K562 (cell line): ENCODE measurements around the gene BEST1. TPM values are rescaled to one million over a fixed set of nuclear protein-coding genes. Genes with fewer than 3 reads are reported as not detected.

ENCODE experiments used
- DACH1 ChIP-seq: fragments of 450-650 bp; IDR thresholded peaks from 2 replicates; pipeline ENCODE4 v1.6.1; 2018; ENCODE audit not compliant: partially characterized antibody
- EHMT2 ChIP-seq: fragments of 450-650 bp; IDR thresholded peaks from 2 replicates; pipeline ENCODE4 v1.6.1; 2018; ENCODE audit warnings: antibody characterized with exemption
- ELF2 ChIP-seq: fragments of 250-450 bp; sonication (Bioruptor Pico); IDR thresholded peaks from 2 replicates; pipeline ENCODE4 v1.5.0; 2021; ENCODE audit warnings: mild to moderate bottlenecking
- EWSR1 ChIP-seq: fragments of 450-650 bp; IDR thresholded peaks from 2 replicates; pipeline ENCODE4 v1.6.1; 2018; ENCODE audit warnings: borderline replicate concordance, mild to moderate bottlenecking, low read depth, moderate library complexity; ENCODE audit not compliant: partially characterized antibody
- HNRNPK ChIP-seq: fragments of 200-400 bp; formaldehyde crosslinking; IDR thresholded peaks from one replicate; pipeline ENCODE4 v1.6.1; 2018; ENCODE audit warnings: mild to moderate bottlenecking, low read depth, low read length; ENCODE audit not compliant: poor library complexity, severe bottlenecking
- KDM1A ChIP-seq, 2 experiments: fragments of 450-650 bp; IDR thresholded peaks; 2 replicates each; pipeline ENCODE4 v1.6.1; 2016; ENCODE audit warnings: mild to moderate bottlenecking in 2 of 2
- LEF1 ChIP-seq: fragments of 450-650 bp; IDR thresholded peaks from 2 replicates; pipeline ENCODE4 v1.6.1; 2016; ENCODE audit warnings: mild to moderate bottlenecking
- MAZ ChIP-seq, 2 experiments: fragments of 450-650 bp in 1 of 2; sonication (generic) in 1 of 2; formaldehyde crosslinking; IDR thresholded peaks in 1 of 2; conservative IDR thresholded peaks in 1 of 2; 2 replicates each; pipeline versions ENCODE4 v1.4.0 to v1.5.0; 2020; ENCODE audit warnings: mild to moderate bottlenecking in 1 of 2, missing genetic modification reagents in 1 of 2
- NONO ChIP-seq, 2 experiments: fragments of 200-400 bp in 1 of 2; fragments of 450-650 bp in 1 of 2; formaldehyde crosslinking in 1 of 2; IDR thresholded peaks; 2 replicates each; pipeline ENCODE4 v1.6.1; 2017; ENCODE audit warnings: low read depth in 2 of 2, mild to moderate bottlenecking in 2 of 2, moderate library complexity in 2 of 2, low read length in 1 of 2
- POLR2AphosphoS5 ChIP-seq: IDR thresholded peaks from 2 replicates; pipeline ENCODE4 v1.6.1; 2011; ENCODE audit warnings: mild to moderate bottlenecking, low read depth, low read length, moderate library complexity; ENCODE audit not compliant: control insufficient read depth, insufficient read depth
- POLR2G ChIP-seq: fragments of 200-400 bp; formaldehyde crosslinking; IDR thresholded peaks from 2 replicates; pipeline ENCODE4 v1.6.1; 2017; ENCODE audit warnings: low read depth, mild to moderate bottlenecking, antibody characterized with exemption, low read length, moderate library complexity
- RAD21 ChIP-seq, 2 experiments: fragments of 250-450 bp in 1 of 2; fragments of 450-650 bp in 1 of 2; sonication (Bioruptor Pico) in 1 of 2; formaldehyde crosslinking in 1 of 2; IDR thresholded peaks in 1 of 2; conservative IDR thresholded peaks in 1 of 2; 2 replicates each; pipeline versions ENCODE4 v1.4.0 to v1.8.0; 2020 to 2022; ENCODE audit warnings: mild to moderate bottlenecking in 2 of 2, moderate library complexity in 1 of 2
- RFX7 ChIP-seq: fragments of 250-450 bp; sonication (Bioruptor Pico); IDR thresholded peaks from 2 replicates; pipeline ENCODE4 v1.5.1; 2021; ENCODE audit warnings: mild to moderate bottlenecking
- SLC30A9 ChIP-seq: fragments of 250-450 bp; sonication (Bioruptor Pico); IDR thresholded peaks from 2 replicates; pipeline ENCODE4 v1.8.0; 2022; ENCODE audit warnings: mild to moderate bottlenecking, moderate library complexity
- SRSF3 ChIP-seq: fragments of 200-400 bp; formaldehyde crosslinking; IDR thresholded peaks from 2 replicates; pipeline ENCODE4 v1.6.1; 2016; ENCODE audit warnings: mild to moderate bottlenecking, low read length, moderate library complexity; ENCODE audit not compliant: insufficient read depth
- TAL1 ChIP-seq: fragments of 450-650 bp; IDR thresholded peaks from 2 replicates; pipeline ENCODE4 v1.6.1; 2016; ENCODE audit warnings: mild to moderate bottlenecking
- ZFP30 ChIP-seq: fragments of 250-450 bp; sonication (Bioruptor Pico); IDR thresholded peaks from 2 replicates; pipeline ENCODE4 v1.8.0; 2022; ENCODE audit warnings: moderate library complexity, mild to moderate bottlenecking, inconsistent platforms, borderline replicate concordance
- ZNF384 ChIP-seq: IDR thresholded peaks from 2 replicates; pipeline ENCODE4 v1.6.1; 2012; ENCODE audit warnings: low read depth, low read length, improper control_type of control experiment
- ZNF586 ChIP-seq: fragments of 450-650 bp; formaldehyde crosslinking; conservative IDR thresholded peaks from 2 replicates; pipeline ENCODE4 v1.4.0; 2020; ENCODE audit warnings: mild to moderate bottlenecking, moderate library complexity
- ZNF77 ChIP-seq: fragments of 250-450 bp; sonication (Bioruptor Pico); IDR thresholded peaks from 2 replicates; pipeline ENCODE4 v1.5.0; 2020
- polyA plus RNA-seq, 8 experiments: library from polyadenylated mRNA; depleted of rRNA in 4 of 8; stranded (reverse) in 5 of 8; unstranded in 3 of 8; fragments of >200 nt; fragmentation: Nextera tagmentation in 2 of 8; fragmentation: Illumina TruSeq in 1 of 8; extraction: Ambion mirVana in 2 of 8; extraction: Trizol in 1 of 8; gene quantifications; 2 replicates each; pipeline versions ENCODE4 v1.2.1 to v1.2.3, GENCODE V29; 2011 to 2014; ENCODE audit warnings: inconsistent platforms in 1 of 8, missing spikeins in 1 of 8
- total RNA-seq, 7 experiments: library from RNA; depleted of rRNA in 6 of 7; stranded (reverse); fragments of >200 nt in 6 of 7; fragmentation: Illumina TruSeq in 2 of 7; extraction: Trizol in 2 of 7; gene quantifications; 2 replicates each; pipeline versions ENCODE4 v1.2.1 to v1.2.3, GENCODE V29; 2011 to 2021; ENCODE audit warnings: low replicate concordance in 1 of 7
- TF ChIP-seq, protein P1 (sequence below): sonication (generic); formaldehyde crosslinking; IDR thresholded peaks from 2 replicates; pipeline ENCODE4 v1.8.0; 2022; ENCODE audit warnings: mild to moderate bottlenecking, missing genetic modification reagents
- TF ChIP-seq, protein P2 (sequence below), 2 experiments: fragments of 450-650 bp in 1 of 2; sonication (generic) in 1 of 2; formaldehyde crosslinking; conservative IDR thresholded peaks; 2 replicates each; pipeline versions ENCODE4 v1.4.0 to v1.8.1; 2020 to 2022; ENCODE audit warnings: mild to moderate bottlenecking in 1 of 2, missing genetic modification reagents in 1 of 2
- TF ChIP-seq, protein P3 (sequence below): fragments of 450-650 bp; conservative IDR thresholded peaks from 2 replicates; pipeline ENCODE4 v1.6.1; 2016; ENCODE audit warnings: missing genetic modification characterization, low read depth, mild to moderate bottlenecking, missing compliant biosample characterization, moderate library complexity
- TF ChIP-seq, protein P4 (sequence below): sonication (generic); formaldehyde crosslinking; IDR thresholded peaks from 2 replicates; pipeline ENCODE4 v1.9.0; 2022; ENCODE audit warnings: mild to moderate bottlenecking, missing genetic modification reagents

BEST1 gene
- total and polyA plus RNA-seq, 9 of the 15 experiments (the other 6 are each of a cell fraction or from before 2014, with no cell fraction given): 0.07 to 1.3 (median 0.40) TPM

DNA sequence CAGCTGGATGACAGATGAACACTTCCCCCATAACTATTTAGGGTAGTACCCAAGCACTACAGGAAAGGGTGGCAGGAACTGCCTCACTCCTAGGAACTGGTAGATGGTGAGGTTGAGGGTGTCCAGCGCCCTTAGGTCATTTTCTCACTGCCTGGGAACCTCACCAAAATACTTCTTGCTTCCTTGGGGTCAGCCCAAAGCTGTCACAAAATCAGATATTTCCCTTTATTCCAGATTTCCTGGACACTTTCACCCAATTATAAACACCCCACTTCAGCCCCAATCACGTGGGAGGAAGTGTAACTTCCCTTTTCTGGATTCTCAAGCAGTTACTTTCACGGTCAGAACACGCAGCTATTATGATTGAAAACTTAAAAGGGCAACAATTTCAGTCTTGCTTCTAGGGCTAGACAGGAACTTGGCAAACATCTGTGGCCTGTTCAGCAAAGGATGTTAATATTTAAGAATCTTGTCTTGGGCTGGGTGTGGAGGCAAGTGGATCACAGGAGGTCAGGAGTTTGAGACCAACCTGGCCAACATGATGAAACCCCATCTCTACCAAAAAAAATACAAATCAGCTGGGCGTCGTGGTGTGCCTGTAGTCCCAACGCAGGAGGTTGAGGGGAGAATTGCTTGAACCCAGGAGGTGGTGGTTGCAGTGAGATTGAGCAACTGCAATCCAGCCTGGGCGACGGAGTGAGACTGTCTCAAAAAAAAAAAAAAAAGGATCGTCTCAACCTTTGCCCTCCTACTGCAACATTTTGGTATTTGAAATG, 13.3 kb downstream of the BEST1 start (continued):
- TF ChIP-seq, protein P1, sequence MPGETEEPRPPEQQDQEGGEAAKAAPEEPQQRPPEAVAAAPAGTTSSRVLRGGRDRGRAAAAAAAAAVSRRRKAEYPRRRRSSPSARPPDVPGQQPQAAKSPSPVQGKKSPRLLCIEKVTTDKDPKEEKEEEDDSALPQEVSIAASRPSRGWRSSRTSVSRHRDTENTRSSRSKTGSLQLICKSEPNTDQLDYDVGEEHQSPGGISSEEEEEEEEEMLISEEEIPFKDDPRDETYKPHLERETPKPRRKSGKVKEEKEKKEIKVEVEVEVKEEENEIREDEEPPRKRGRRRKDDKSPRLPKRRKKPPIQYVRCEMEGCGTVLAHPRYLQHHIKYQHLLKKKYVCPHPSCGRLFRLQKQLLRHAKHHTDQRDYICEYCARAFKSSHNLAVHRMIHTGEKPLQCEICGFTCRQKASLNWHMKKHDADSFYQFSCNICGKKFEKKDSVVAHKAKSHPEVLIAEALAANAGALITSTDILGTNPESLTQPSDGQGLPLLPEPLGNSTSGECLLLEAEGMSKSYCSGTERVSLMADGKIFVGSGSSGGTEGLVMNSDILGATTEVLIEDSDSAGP (CRISPR knock-in tag): no peak
- TF ChIP-seq NONO (IDR thresholded peaks at IDR 0.05; ENCODE audit: low read depth in 2 of 2, low read length in 1 of 2) (no peak), SLC30A9 (CRISPR knock-in tag) (no peak), ZNF384 (peak; percentile 83), ELF2 (CRISPR knock-in tag) (peak; percentile 76; the same call in 1 of the 2 replicates), EWSR1 (peak; percentile 68), TAL1 (no peak), LEF1 (peak; percentile 39; the same call in 1 of the 2 replicates), SRSF3 (no peak), MAZ (CRISPR knock-in tag; conservative IDR thresholded peaks at IDR 0.05 in 1 of 2, IDR thresholded peaks at IDR 0.05 in 1 of 2) (peak; percentile 59 to 83; a peak in 2 of 4 replicates), RFX7 (CRISPR knock-in tag) (peak; percentile 71; the same call in 1 of the 2 replicates), ZFP30 (CRISPR knock-in tag) (peak; percentile 34; the same call in 1 of the 2 replicates), POLR2AphosphoS5 (peak; percentile 80), POLR2G (peak; percentile 47; the same call in 1 of the 2 replicates), HNRNPK (no peak), KDM1A (IDR thresholded peaks at IDR 0.05) (peak; percentile 62 to 70; a peak in 3 of 4 replicates), RAD21 (CRISPR knock-in tag; conservative IDR thresholded peaks at IDR 0.05 in 1 of 2, IDR thresholded peaks at IDR 0.05 in 1 of 2) (no peak; a peak in 3 of 4 replicates), EHMT2 (no peak), DACH1 (peak; percentile 19), ZNF586 (CRISPR knock-in tag) (no peak; the same call in 1 of the 2 replicates), ZNF77 (0 out of 2 replicates have a peak, but pooled peaks have one; percentile 41)
- TF ChIP-seq, protein P2, sequence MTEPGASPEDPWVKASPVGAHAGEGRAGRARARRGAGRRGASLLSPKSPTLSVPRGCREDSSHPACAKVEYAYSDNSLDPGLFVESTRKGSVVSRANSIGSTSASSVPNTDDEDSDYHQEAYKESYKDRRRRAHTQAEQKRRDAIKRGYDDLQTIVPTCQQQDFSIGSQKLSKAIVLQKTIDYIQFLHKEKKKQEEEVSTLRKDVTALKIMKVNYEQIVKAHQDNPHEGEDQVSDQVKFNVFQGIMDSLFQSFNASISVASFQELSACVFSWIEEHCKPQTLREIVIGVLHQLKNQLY (CRISPR knock-in tag; conservative IDR thresholded peaks at IDR 0.05): peak in 1 of 2 experiments; percentile 79; a peak in 1 of 4 replicates
- TF ChIP-seq, protein P3, sequence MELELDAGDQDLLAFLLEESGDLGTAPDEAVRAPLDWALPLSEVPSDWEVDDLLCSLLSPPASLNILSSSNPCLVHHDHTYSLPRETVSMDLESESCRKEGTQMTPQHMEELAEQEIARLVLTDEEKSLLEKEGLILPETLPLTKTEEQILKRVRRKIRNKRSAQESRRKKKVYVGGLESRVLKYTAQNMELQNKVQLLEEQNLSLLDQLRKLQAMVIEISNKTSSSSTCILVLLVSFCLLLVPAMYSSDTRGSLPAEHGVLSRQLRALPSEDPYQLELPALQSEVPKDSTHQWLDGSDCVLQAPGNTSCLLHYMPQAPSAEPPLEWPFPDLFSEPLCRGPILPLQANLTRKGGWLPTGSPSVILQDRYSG: no peak; the same call in 1 of the 2 replicates
- TF ChIP-seq, protein P4, sequence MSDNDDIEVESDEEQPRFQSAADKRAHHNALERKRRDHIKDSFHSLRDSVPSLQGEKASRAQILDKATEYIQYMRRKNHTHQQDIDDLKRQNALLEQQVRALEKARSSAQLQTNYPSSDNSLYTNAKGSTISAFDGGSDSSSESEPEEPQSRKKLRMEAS (CRISPR knock-in tag): no peak; the same call in 1 of the 2 replicates
